Liver (tissue), 9 donors: ENCODE results near the gene ENDOU. TPM values are rescaled to one million over a fixed set of nuclear protein-coding genes. Genes with fewer than 3 reads are reported as not detected.

Experiments
- DNase-seq: peaks from one replicate; pipeline ENCODE4 v3.0.0-alpha.2; 2017; ENCODE audit warnings: low spot score
- H3K27ac ChIP-seq, 2 donors: one replicate each; pipeline ENCODE4 v1.7.0; 2013; ENCODE audit warnings: inconsistent platforms in 2 of 2, low read length in 2 of 2, control low read depth in 1 of 2, low read depth in 1 of 2, mild to moderate bottlenecking in 1 of 2
- H3K27me3 ChIP-seq, 4 donors: one replicate each; pipeline versions ENCODE4 v1.6.1 to v1.7.0; 2013; ENCODE audit warnings: low read length in 3 of 4, inconsistent platforms in 1 of 4, mild to moderate bottlenecking in 1 of 4, moderate library complexity in 1 of 4; ENCODE audit not compliant: control insufficient read depth in 4 of 4, insufficient read depth in 4 of 4
- H3K36me3 ChIP-seq, 4 donors: one replicate each; pipeline versions ENCODE4 v1.6.1 to v1.7.0; 2013; ENCODE audit warnings: low read length in 3 of 4, mild to moderate bottlenecking in 3 of 4, low read depth in 1 of 4, moderate library complexity in 1 of 4; ENCODE audit not compliant: control insufficient read depth in 4 of 4, insufficient read depth in 3 of 4
- H3K4me1 ChIP-seq, 4 donors: one replicate each; pipeline versions ENCODE4 v1.6.1 to v1.7.0; 2013; ENCODE audit warnings: low read length in 3 of 4, mild to moderate bottlenecking in 3 of 4, moderate library complexity in 1 of 4; ENCODE audit not compliant: control insufficient read depth in 4 of 4, insufficient read depth in 4 of 4
- H3K4me3 ChIP-seq, 3 donors: one replicate each; pipeline versions ENCODE4 v1.6.1 to v1.7.0; 2013; ENCODE audit warnings: low read length in 3 of 3, control low read depth in 1 of 3, low read depth in 1 of 3, mild to moderate bottlenecking in 1 of 3
- H3K9ac ChIP-seq, 2 donors: one replicate each; pipeline ENCODE4 v1.7.0; 2013; ENCODE audit warnings: low read length in 2 of 2, mild to moderate bottlenecking in 2 of 2, moderate library complexity in 2 of 2, control low read depth in 1 of 2, low read depth in 1 of 2
- H3K9me3 ChIP-seq, 4 donors: one replicate each; pipeline versions ENCODE4 v1.6.1 to v1.7.0; 2013; ENCODE audit warnings: low read length in 3 of 4; ENCODE audit not compliant: control insufficient read depth in 4 of 4
- ATF3 ChIP-seq: IDR thresholded peaks from 2 replicates; pipeline ENCODE4 v1.6.1; 2016; ENCODE audit warnings: antibody characterized with exemption
- CTCF ChIP-seq: fragments of 150-350 bp; IDR thresholded peaks from 2 replicates; pipeline ENCODE4 v1.5.1; 2017; ENCODE audit warnings: improper control_type of control experiment, low read depth, low read length; ENCODE audit not compliant: missing input control
- FOXA1 ChIP-seq: IDR thresholded peaks from 2 replicates; pipeline ENCODE4 v1.6.1; 2016; ENCODE audit warnings: antibody characterized with exemption
- GABPA ChIP-seq, 2 donors: IDR thresholded peaks in 1 of 2; conservative IDR thresholded peaks in 1 of 2; 2 replicates each; pipeline ENCODE4 v1.6.1; 2016; ENCODE audit warnings: antibody characterized with exemption in 2 of 2, mild to moderate bottlenecking in 1 of 2, moderate library complexity in 1 of 2
- HNF4A ChIP-seq, 2 donors: conservative IDR thresholded peaks; 2 replicates each; pipeline ENCODE4 v1.6.1; 2016; ENCODE audit warnings: antibody characterized with exemption in 2 of 2, mild to moderate bottlenecking in 2 of 2
- HNF4G ChIP-seq: IDR thresholded peaks from 2 replicates; pipeline ENCODE4 v1.6.1; 2016; ENCODE audit warnings: antibody characterized with exemption
- RAD21 ChIP-seq, 2 donors: IDR thresholded peaks; 2 replicates each; pipeline ENCODE4 v1.6.1; 2016; ENCODE audit warnings: antibody characterized with exemption in 2 of 2, mild to moderate bottlenecking in 2 of 2
- SP1 ChIP-seq: IDR thresholded peaks from 2 replicates; pipeline ENCODE4 v1.6.1; 2018; ENCODE audit warnings: antibody characterized with exemption, mild to moderate bottlenecking
- YY1 ChIP-seq: IDR thresholded peaks from 2 replicates; pipeline ENCODE4 v1.6.1; 2016; ENCODE audit warnings: antibody characterized with exemption, mild to moderate bottlenecking
- ZBTB33 ChIP-seq: IDR thresholded peaks from 2 replicates; pipeline ENCODE4 v1.6.1; 2016; ENCODE audit warnings: antibody characterized with exemption
- WGBS: extraction: QIAGEN DNeasy Blood & Tissue Kit; methylation state at CpG from one replicate; pipeline ENCODE4 v1.1.7; 2013; 5-methylcytosine and 5-hydroxymethylcytosine counted together
- polyA plus RNA-seq, 2 donors: library from polyadenylated mRNA; stranded (reverse) in 1 of 2; unstranded in 1 of 2; fragments of 200-250 nt in 1 of 2; fragments of >200 nt in 1 of 2; fragmentation: Nextera tagmentation in 1 of 2; extraction: Ambion mirVana in 1 of 2; gene quantifications; one replicate each; pipeline versions ENCODE4 v1.2.1 to v1.2.3, GENCODE V29; 2013 to 2015
- total RNA-seq, 2 donors: library from RNA; depleted of rRNA; stranded (reverse); fragments of >200 nt; gene quantifications; one replicate each; pipeline ENCODE4 v1.2.3, GENCODE V29; 2014
- donor health status: healthy.
- donor health status: healthy.
- donor health status: healthy.
- donor health status: healthy.
- donor health status: healthy.

Gene ENDOU
- total and polyA plus RNA-seq, 4 donors = 0.25 TPM; not detected in 3

- H3K27ac ChIP-seq = peak within 1 kb of the TSS in 1 of 2 donors; percentile 49
- no peaks in the 10 kb centered on the region for H3K27me3 ChIP-seq
- under 1% methylated on average over 106 of the region's 106 CpGs for WGBS
- peaks cover 6 to 26% (median 15%) of the 10 kb centered on the region in 4 donors for H3K4me1 ChIP-seq
- peak; percentile 85 for DNase-seq
- no peaks in the 10 kb centered on the region for H3K9me3 ChIP-seq
- H3K9ac ChIP-seq = peak within 1 kb of the TSS; percentile 21 to 60
- TF ChIP-seq ZBTB33 (no peak), HNF4A (conservative IDR thresholded peaks at IDR 0.05) (no peak), CTCF (peak; percentile 33), RAD21 (IDR thresholded peaks at IDR 0.05) (no peak), GABPA (IDR thresholded peaks at IDR 0.05 in 1 of 2, conservative IDR thresholded peaks at IDR 0.05 in 1 of 2) (no peak), ATF3 (no peak), SP1 (peak; percentile 17)
- H3K4me3 ChIP-seq = peak within 1 kb of the TSS; percentile 30 to 73 (median 55)
- no peaks in the 10 kb centered on the region for H3K36me3 ChIP-seq
Observed at GRCh38 chr12:47773062-47773857, 48.0 kb upstream of the ENDOU start, which contains the start of gene SLC48A1. Gene SLC48A1 (plus strand): TSS chr12:47773238. CDS start chr12:47773305, 67 bp downstream.

GRCh38 chr12:47772738-47773061 is 47.4 kb upstream of the ENDOU start:
- TF ChIP-seq HNF4A (conservative IDR thresholded peaks at IDR 0.05) (peak in 1 of 2 donors; percentile 10), HNF4G (no peak)
- Histone ChIP-seq H3K4me1 (peaks cover 8 to 26% (median 15%) of the 10 kb centered on the region in 4 donors), H3K27me3 (no peaks in the 10 kb centered on the region), H3K9ac (peak overlapping the region in 1 of 2 donors; percentile 21), H3K27ac (no peak overlapping the region), H3K36me3 (no peaks in the 10 kb centered on the region), H3K4me3 (peak overlapping the region in 2 of 3 donors; percentile 21 to 73), H3K9me3 (no peaks in the 10 kb centered on the region)
- no peak for DNase-seq
- whole genome bisulfite sequencing = 14% methylated on average over 17 of the region's 17 CpGs

- H3K27ac ChIP-seq = no peak overlapping the region
- no peak overlapping the region for H3K4me3 ChIP-seq
- H3K36me3 ChIP-seq = no peaks in the 10 kb centered on the region
- no peak for DNase-seq
- H3K9ac ChIP-seq = no peak overlapping the region
- 85% methylated on average over 13 of the region's 13 CpGs for WGBS
- no peak for TF ChIP-seq YY1
- TF ChIP-seq FOXA1 = no peak
- no peaks in the 10 kb centered on the region for H3K9me3 ChIP-seq
- H3K4me1 ChIP-seq = peaks cover 8 to 26% (median 15%) of the 10 kb centered on the region in 4 donors
- no peaks in the 10 kb centered on the region for H3K27me3 ChIP-seq
Observed at GRCh38 chr12:47772094-47772660, 46.9 kb upstream of the ENDOU start.
